ENCODE data around the gene NTM.

NTM gene

GRCh38 chr11:131823772-131824171 lies 453.4 kb downstream of the NTM start:
- Histone ChIP-seq H3K27me3 (ENCODE audit: low read depth, low read length) (peaks cover 16% of the 10 kb centered on the region; the same call in 1 of the 2 replicates), H3K27ac (ENCODE audit: low read length) (no peak overlapping the region), H3K79me2 (ENCODE audit: low read length) (no peaks in the 10 kb centered on the region), H2AFZ (ENCODE audit: low read depth, low read length) (no peak overlapping the region), H4K20me1 (ENCODE audit: insufficient read depth, low read length) (no peaks in the 10 kb centered on the region), H3K36me3 (replicated peaks; ENCODE audit: low read depth, low read length) (no peaks in the 10 kb centered on the region), H3K9ac (ENCODE audit: low read length) (no peak overlapping the region), H3K4me2 (ENCODE audit: low read length) (no peak overlapping the region), H3K4me1 (ENCODE audit: low read length) (no peaks in the 10 kb centered on the region), H3K4me3 (ENCODE audit: low read length) (no peak overlapping the region), H3K9me3 (ENCODE audit: insufficient read depth, low read length) (no peaks in the 10 kb centered on the region)
- TF ChIP-seq, protein P1, sequence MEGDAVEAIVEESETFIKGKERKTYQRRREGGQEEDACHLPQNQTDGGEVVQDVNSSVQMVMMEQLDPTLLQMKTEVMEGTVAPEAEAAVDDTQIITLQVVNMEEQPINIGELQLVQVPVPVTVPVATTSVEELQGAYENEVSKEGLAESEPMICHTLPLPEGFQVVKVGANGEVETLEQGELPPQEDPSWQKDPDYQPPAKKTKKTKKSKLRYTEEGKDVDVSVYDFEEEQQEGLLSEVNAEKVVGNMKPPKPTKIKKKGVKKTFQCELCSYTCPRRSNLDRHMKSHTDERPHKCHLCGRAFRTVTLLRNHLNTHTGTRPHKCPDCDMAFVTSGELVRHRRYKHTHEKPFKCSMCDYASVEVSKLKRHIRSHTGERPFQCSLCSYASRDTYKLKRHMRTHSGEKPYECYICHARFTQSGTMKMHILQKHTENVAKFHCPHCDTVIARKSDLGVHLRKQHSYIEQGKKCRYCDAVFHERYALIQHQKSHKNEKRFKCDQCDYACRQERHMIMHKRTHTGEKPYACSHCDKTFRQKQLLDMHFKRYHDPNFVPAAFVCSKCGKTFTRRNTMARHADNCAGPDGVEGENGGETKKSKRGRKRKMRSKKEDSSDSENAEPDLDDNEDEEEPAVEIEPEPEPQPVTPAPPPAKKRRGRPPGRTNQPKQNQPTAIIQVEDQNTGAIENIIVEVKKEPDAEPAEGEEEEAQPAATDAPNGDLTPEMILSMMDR (IDR thresholded peaks at IDR 0.05; ENCODE audit: low read depth, low read length), result no peak
- TF ChIP-seq EZH2phosphoT487 (IDR thresholded peaks at IDR 0.05; ENCODE audit: low read depth), result no peak

- Histone ChIP-seq H3K4me3 (ENCODE audit: low read length) (no peak overlapping the region), H3K36me3 (replicated peaks; ENCODE audit: low read depth, low read length) (no peaks in the 10 kb centered on the region), H4K20me1 (ENCODE audit: insufficient read depth, low read length) (no peaks in the 10 kb centered on the region), H3K27me3 (ENCODE audit: low read depth, low read length) (peaks cover 16% of the 10 kb centered on the region; the same call in 1 of the 2 replicates), H3K4me2 (ENCODE audit: low read length) (no peak overlapping the region), H3K27ac (ENCODE audit: low read length) (no peak overlapping the region), H3K9ac (ENCODE audit: low read length) (no peak overlapping the region), H2AFZ (ENCODE audit: low read depth, low read length) (no peak overlapping the region), H3K9me3 (ENCODE audit: insufficient read depth, low read length) (no peaks in the 10 kb centered on the region), H3K79me2 (ENCODE audit: low read length) (no peaks in the 10 kb centered on the region), H3K4me1 (ENCODE audit: low read length) (no peaks in the 10 kb centered on the region)
- TF ChIP-seq EZH2phosphoT487 (IDR thresholded peaks at IDR 0.05; ENCODE audit: low read depth), result no peak
- TF ChIP-seq, protein P1 (IDR thresholded peaks at IDR 0.05; ENCODE audit: low read depth, low read length), result no peak
Observed at GRCh38 chr11:131824771-131825170, 454.4 kb downstream of the NTM start.

- no peaks in the 10 kb centered on the region for H3K79me2 ChIP-seq (ENCODE audit: low read length)
- no peaks in the 10 kb centered on the region for H3K4me1 ChIP-seq (ENCODE audit: low read length)
- TF ChIP-seq, protein P1 (IDR thresholded peaks at IDR 0.05; ENCODE audit: low read depth, low read length), result no peak
- TF ChIP-seq EZH2phosphoT487 (IDR thresholded peaks at IDR 0.05; ENCODE audit: low read depth), result no peak
- H3K9ac ChIP-seq (ENCODE audit: low read length), result no peak overlapping the region
- no peaks in the 10 kb centered on the region for H4K20me1 ChIP-seq (ENCODE audit: insufficient read depth, low read length)
- H3K9me3 ChIP-seq (ENCODE audit: insufficient read depth, low read length), result no peaks in the 10 kb centered on the region
- peaks cover 13% of the 10 kb centered on the region; the same call in 1 of the 2 replicates for H3K27me3 ChIP-seq (ENCODE audit: low read depth, low read length)
- no peak overlapping the region for H3K27ac ChIP-seq (ENCODE audit: low read length)
- H3K4me3 ChIP-seq (ENCODE audit: low read length), result no peak overlapping the region
- no peak overlapping the region for H2AFZ ChIP-seq (ENCODE audit: low read depth, low read length)
- H3K36me3 ChIP-seq (replicated peaks; ENCODE audit: low read depth, low read length), result no peaks in the 10 kb centered on the region
- H3K4me2 ChIP-seq (ENCODE audit: low read length), result no peak overlapping the region
Observed at GRCh38 chr11:131827430-131827829, 457.0 kb downstream of the NTM start.

- no peak for TF ChIP-seq EZH2phosphoT487 (IDR thresholded peaks at IDR 0.05; ENCODE audit: low read depth)
- TF ChIP-seq, protein P1 (IDR thresholded peaks at IDR 0.05; ENCODE audit: low read depth, low read length), result no peak
- Histone ChIP-seq H3K36me3 (replicated peaks; ENCODE audit: low read depth, low read length) (no peaks in the 10 kb centered on the region), H3K4me3 (ENCODE audit: low read length) (no peak overlapping the region), H3K27me3 (ENCODE audit: low read depth, low read length) (0 out of 2 replicates have a peak, but pooled peaks cover 2% of the 10 kb centered on the region), H4K20me1 (ENCODE audit: insufficient read depth, low read length) (no peaks in the 10 kb centered on the region), H2AFZ (ENCODE audit: low read depth, low read length) (no peak overlapping the region), H3K9me3 (ENCODE audit: insufficient read depth, low read length) (no peaks in the 10 kb centered on the region), H3K4me1 (ENCODE audit: low read length) (no peaks in the 10 kb centered on the region), H3K9ac (ENCODE audit: low read length) (no peak overlapping the region), H3K27ac (ENCODE audit: low read length) (no peak overlapping the region), H3K4me2 (ENCODE audit: low read length) (no peak overlapping the region), H3K79me2 (ENCODE audit: low read length) (no peaks in the 10 kb centered on the region)
Observed at GRCh38 chr11:131829725-131830124, 459.3 kb downstream of the NTM start.

All from OCI-LY3 (cell line).